ENCODE data around the gene LIX1.

DNA sequence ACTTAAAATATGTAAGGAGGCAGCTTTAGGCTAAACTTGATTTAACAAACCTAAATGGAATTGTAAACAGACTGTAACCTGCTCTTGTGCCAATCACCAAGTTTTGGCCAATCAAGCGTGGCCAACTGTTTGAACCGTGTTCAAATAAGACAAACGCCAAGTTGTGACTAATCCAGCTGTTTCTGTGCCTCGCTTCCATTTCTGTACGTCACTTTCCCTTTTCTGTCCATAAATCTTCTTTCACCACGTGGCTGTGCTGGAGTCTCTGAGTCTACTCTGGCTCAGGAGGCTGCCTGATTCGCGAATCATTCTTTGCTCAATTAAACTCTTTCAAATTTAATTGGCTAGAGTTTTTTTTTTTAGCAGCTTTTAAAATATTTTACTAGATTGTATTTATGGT lies 71.3 kb downstream of the LIX1 start:
- TF ChIP-seq, protein P1, sequence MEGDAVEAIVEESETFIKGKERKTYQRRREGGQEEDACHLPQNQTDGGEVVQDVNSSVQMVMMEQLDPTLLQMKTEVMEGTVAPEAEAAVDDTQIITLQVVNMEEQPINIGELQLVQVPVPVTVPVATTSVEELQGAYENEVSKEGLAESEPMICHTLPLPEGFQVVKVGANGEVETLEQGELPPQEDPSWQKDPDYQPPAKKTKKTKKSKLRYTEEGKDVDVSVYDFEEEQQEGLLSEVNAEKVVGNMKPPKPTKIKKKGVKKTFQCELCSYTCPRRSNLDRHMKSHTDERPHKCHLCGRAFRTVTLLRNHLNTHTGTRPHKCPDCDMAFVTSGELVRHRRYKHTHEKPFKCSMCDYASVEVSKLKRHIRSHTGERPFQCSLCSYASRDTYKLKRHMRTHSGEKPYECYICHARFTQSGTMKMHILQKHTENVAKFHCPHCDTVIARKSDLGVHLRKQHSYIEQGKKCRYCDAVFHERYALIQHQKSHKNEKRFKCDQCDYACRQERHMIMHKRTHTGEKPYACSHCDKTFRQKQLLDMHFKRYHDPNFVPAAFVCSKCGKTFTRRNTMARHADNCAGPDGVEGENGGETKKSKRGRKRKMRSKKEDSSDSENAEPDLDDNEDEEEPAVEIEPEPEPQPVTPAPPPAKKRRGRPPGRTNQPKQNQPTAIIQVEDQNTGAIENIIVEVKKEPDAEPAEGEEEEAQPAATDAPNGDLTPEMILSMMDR (IDR thresholded peaks at IDR 0.05): no peak
- TF ChIP-seq HOXB13 (CRISPR knock-in tag; IDR thresholded peaks at IDR 0.05; ENCODE audit: low read depth): no peak
- TF ChIP-seq PHF8 (IDR thresholded peaks at IDR 0.05; ENCODE audit: borderline replicate concordance, low read depth): no peak
- TF ChIP-seq SMC3 (IDR thresholded peaks at IDR 0.05): no peak
- no peak for TF ChIP-seq RFX5 (IDR thresholded peaks at IDR 0.05)
- no peak for TF ChIP-seq MAZ (IDR thresholded peaks at IDR 0.05; ENCODE audit: borderline replicate concordance, low read depth, low read length)
- no peak for TF ChIP-seq POLR2A (IDR thresholded peaks at IDR 0.05; ENCODE audit: low read length)
- TF ChIP-seq EP300 (IDR thresholded peaks at IDR 0.05): no peak
- no peak for TF ChIP-seq MAFK (IDR thresholded peaks at IDR 0.05; ENCODE audit: partially characterized antibody)
